Activated CD4-positive, alpha-beta T cell treated with anti-CD3 and anti-CD28 coated beads, Interleukin-2, amount 50 U/mL, for 1 hour (primary cell): Measurements from ENCODE around the gene PLXNB1.
"Not testable (repeated sequence)": the region's sequence is repeated elsewhere in the genome, so short reads cannot be mapped to it uniquely, and the experiment has no call there.

ENCODE experiments used
- DNase-seq: peaks from one replicate; pipeline ENCODE4 v3.0.0-alpha.2; 2020

PLXNB1 gene

DNA sequence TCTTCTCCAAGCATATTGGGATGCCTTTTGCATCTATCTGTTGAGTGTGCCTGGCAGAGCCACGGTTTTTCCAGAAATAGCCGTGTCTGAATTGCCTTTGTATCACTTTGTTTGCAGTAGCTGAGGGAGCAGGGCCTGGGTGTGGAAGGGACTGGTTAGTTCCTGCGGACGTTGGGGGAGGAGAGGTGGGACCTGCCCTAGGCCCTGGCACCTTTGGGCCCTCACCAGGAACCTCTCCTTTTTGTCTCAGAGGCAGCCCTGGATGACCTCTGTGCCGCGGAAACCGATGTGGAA is 35.3 kb upstream of the PLXNB1 start:
- DNase-seq: no peak

DNA sequence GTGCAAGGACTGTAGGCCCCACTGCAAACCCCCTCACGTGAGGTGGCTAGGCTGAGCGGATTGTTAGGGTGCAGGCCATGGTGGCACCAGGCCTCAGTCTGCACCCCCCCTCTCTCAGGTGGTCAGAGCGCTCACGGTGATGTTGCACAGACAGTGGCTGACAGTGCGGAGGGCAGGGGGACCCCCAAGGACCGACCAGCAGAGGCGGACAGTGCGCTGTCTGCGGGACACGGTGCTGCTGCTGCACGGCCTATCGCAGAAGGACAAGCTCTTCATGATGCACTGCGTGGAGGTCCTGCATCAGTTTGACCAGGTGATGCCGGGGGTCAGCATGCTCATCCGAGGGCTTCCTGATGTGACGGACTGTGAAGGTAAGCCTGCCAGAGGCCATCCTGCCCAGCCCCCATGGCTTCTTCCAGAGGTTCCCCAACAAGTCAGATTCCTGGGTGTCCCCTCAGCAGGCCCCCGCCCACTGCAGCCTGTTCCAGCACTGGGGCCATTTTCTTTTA is 34.9 kb upstream of the PLXNB1 start:
- DNase-seq: no peak

DNA sequence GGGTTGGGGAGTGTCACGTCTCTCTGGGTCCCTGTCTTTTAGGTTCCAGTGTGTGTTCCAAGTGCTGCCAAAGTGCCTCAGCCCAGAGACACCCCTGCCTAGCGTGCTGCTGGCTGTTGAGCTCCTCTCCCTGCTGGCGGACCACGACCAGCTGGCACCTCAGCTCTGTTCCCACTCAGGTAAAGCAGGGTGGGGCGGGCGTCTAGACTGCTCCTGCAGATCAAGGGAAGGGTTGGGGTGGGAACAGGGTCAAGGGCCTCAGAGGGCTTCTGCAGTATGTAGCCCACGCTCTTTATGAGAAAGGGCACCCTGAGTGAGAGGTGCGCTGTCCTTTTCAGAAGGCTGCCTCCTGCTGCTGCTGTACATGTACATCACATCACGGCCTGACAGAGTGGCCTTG is 33.8 kb upstream of the PLXNB1 start:
- no peak for DNase-seq

DNA sequence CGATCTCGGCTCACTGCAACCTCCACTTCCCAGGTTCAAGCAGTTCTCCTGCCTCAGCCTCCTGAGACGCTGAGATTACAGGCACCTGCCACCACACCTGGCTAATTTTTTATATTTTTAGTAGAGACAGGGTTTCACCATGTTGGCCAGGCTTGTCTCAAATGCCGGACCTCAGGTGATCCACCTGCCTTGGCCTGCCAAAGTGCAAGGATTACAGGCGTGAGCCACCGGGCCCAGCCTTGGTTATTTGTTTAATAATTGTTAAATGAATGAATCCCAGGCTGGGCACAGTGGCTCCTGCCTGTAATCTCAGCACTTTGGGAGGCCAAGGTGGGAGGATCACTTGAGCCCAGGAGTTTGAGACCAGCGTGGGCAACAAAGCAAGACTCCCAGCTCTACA is 31.9 kb upstream of the PLXNB1 start:
- DNase-seq: not testable (repeated sequence)

DNA sequence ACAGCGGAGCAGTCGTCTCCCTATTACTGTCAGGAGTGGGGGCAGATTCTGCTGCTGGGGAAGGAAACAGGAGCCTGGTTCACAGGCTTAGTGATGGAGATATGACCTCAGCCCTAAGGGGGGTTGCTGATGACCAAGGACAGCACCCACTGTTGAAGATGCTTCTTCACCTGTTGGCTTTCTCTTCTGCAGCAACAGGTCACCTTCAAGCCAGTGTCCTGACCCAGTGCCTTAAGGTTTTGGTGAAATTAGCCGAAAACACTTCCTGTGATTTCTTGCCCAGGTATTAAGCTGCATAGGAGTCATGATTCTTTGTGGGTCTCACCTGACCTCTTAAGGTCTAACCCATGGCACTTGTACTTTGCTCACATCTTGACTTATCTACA is 30.6 kb upstream of the PLXNB1 start:
- no peak for DNase-seq

DNA sequence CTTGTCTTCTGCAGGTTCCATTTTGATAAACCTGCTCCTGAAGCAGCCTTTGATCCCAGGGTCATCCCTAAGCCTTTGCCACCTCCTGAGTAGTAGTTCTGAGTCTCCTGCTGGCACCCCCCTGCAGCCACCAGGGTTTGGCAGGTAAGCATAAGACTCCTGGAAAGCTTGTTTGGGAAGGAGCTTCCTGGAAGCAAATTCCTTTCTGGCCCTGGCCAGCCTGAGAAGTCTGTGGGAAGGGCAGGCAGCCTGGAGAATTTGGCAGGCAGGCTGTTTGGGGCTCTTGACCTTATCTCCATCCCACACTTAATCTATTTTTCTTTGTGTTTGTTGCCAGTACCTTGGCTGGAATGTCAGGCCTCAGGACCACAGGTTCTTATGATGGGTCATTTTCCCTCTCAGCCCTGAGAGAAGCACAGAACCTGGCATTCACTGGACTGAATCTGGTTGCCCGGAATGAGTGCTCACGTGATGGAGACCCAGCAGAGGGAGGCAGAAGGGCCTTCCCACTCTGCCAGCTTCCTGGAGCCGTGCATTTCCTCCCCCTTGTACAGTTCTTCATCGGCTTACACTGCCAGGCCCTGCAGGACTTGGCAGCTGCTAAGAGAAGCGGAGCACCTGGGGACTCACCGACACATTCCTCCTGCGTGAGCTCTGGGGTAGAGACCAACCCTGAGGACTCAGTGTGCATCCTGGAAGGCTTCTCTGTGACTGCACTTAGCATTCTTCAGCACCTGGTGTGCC is 30.1 kb upstream of the PLXNB1 start:
- DNase-seq: no peak

DNA sequence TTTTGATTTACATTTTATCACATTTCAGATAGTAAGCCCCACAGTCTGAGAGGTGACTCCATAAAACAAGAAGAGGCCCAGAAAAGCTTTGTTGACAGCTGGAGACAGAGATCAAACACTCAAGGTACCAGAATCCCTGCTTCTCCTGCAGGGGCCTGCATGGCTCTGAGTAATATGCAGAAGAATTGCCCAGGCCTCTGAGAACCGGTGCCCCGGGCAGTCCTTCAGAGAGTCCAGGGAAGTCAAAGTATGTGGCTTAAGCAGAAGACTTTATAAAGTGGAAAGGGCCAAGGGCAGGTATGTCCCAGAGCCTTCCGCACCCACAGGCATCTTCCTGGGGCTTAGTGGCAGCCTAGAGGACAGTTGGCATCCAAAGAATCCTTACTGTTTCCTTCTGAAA is 29.4 kb upstream of the PLXNB1 start:
- no peak for DNase-seq

DNA sequence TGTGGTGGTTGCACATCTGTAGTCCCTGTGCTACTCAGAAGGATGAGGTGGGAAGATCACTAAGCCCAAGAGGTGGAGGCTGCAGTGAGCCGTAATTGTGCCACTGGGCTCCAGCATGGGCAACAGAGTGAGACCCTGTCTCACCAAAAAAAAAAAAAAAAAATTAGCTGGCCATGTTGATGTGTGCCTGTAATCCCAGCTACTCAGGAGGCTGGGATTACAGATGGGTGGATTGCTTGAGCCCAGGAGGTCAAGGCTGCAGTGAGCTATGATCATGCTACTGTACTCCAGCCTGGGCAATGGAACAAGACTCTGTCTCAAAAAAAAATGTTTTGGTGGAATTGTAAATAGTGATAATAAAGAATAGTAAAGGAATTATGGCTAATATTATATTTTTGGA is 26.6 kb upstream of the PLXNB1 start:
- DNase-seq: no peak

DNA sequence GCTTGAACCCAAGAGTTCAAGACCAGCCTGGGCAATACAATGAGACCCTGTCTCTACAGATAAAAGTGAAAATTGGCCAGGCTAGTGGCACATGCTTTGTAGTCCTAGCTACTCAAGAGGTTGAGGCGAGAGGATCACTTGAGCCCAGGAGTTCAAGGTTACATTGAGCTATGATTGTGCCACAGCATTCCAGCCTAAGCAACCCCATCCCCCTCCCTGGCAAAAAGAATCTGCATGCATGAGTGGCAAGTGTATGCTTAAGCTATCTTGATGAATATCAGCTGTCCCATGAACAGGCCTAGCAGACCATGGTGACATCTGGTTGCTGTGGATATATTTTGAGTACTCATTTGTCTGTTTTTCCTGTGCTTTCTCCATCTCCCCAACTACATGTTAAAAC is 21.4 kb upstream of the PLXNB1 start:
- no peak for DNase-seq

DNA sequence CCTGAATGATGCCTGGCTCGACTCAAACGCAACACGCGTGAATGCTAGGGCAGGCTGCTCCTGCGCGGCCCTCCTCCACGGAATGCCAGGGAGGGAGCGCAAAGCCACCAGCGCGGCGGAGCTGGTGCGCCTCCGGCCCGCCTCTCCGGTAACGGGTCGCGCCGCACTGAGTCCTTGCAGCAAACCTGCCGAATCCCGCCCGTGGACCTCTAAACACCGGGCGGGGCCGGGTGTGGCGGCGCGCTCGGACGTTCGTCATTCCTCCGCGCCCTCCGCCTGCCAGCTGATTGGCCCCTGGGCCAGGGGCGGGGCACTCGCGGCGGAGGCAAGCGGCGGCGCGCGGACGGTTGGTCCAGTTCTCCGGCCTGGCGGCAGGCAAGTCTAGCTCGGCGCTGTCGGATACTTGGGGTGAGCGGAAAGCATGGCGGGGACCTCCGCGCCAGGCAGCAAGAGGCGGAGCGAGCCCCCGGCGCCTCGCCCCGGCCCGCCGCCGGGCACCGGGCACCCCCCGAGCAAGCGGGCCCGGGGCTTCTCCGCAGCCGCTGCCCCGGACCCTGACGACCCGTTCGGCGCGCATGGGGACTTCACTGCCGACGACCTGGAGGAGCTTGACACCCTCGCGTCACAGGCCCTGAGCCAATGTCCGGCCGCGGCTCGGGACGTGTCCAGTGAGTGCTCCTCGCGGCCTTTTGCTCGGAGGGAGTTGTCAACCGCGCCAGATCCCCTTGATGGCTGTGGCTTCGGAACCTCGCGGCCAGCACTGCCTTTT is 16.7 kb upstream of the PLXNB1 start, which contains the start of gene ATRIP:
Gene ATRIP, plus strand, starts transcription at position 313 of the 769 bp plus-strand sequence. Its CDS starts 109 bp downstream, at position 422.
- DNase-seq: peak; percentile 82

DNA sequence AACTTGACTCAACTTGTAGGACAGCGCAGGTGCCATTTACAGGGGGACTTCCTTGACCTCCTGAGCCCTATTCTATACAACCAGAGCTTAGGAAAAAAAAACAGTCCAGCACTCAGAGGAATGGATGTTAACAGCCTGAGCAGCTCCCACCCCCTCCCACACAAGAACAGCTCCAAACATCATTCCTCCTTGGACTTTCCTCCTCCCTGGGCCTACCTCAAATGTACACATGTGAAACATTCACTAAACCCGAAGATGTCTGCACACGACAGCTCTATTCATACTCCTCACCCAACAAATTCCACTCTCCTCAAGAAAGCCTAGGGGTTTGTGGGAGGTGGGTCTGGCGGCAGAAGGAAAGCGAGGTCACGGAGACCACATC is 16.1 kb upstream of the PLXNB1 start:
- DNase-seq: no peak

DNA sequence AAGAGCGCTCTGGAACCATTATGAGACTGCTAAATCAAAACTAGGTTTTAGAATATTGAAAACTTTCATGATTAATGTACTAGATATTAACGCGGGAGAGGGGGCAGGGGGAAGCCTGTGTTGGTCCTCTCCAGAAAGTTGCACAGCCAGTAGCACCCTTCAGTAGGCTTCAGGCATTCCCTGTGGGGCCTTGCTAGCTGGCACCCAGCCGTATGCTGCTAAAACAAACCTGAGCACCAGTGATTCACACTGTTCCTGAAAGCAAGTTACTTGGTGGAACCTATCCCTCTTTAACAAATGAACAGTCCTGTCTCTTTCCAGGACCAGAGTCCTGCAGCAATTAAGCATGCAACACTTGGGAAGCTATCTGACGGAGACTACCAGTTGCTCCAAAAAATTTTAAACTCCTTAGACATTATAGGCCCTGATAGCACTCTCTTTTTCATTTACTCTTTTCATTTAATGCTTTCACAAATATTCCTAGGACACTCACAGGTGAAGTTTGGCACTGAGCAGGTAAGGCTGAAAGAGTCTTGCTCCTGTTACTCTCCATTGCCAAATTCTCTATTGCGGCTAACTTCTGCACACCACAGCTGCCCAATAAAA is 15.5 kb upstream of the PLXNB1 start:
- DNase-seq: no peak

DNA sequence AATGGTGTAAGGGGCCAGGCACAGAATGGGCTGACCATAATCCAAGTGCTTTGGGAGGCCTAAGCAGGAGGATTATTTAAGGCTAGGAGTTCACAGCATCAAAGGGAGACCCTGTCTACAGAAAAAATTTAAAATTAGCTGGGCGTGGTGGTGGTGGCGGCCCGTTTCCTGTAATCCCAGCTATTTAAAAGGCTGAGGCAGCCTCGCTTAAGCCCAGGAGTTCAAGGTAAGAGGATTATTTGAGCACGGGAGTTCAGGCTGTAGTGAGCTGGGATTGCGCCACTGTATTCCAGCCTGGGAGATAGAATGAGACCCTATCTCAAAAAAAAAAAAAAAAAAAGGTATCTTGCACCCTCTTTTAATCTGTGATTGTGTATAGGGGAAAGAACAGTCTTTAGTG is 12.1 kb upstream of the PLXNB1 start:
- DNase-seq: no peak

DNA sequence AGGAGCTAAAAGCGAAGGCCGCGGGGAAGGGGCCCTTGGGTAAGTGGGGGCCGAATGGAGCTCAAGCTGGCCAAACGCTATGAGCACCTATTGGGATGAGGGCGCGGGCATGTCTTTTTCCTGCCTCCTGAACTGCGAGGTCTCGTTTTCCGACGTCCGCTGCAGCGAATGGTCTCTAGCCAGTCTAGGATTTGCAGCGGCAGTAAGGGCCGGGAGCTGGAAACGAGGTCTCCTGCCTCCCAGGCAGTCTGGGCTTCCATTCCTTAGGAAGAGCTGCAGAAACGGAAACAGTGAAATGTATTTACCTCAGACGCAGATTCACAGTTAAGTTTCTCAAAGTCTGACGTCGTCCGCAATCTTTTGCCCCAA is 10.7 kb upstream of the PLXNB1 start:
- DNase-seq: no peak

DNA sequence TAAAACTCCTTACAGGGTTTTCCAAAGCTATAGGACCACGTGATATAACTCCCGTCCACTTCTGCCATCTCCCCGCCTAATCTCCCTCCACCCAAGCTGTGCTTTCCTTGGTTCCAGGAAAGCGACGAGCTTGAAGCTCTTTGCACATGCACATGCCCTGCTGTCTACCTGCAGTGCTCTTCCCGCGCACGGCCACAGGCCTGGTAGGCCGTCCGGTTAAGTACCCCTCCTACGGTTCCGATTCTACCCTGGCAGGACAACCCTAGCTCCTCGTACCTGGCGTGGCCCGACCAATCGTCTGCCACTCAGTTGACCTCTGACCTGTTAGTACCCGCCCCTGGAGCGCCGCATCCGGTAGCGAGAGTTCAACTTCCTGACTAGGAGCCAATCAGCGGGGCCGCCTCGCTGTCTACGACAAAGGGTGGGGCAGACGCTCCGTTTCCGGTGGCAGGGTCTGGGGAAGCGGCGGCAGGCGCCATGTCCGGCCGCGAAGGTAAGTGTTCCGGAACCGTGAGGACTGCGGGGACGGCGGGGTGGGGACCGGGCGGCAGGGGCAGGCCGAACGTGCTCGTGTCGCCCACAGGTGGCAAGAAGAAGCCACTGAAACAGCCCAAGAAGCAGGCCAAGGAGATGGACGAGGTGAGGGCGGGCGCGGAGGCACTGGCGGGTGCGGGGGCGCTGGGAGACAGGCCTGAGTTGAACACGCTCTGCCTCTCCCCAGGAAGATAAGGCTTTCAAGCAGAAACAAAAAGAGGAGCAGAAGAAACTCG is 10.1 kb upstream of the PLXNB1 start, which contains the start of the genes CCDC51 and TMA7:
Gene CCDC51, minus strand, starts transcription at position 300 of the 770 bp plus-strand sequence. CDS start 4,991 bp downstream, outside the sequence.
Gene TMA7, plus strand, starts transcription at position 438 of the 770 bp plus-strand sequence. Its CDS starts 40 bp downstream, at position 478.
- peak; percentile 98 for DNase-seq

DNA sequence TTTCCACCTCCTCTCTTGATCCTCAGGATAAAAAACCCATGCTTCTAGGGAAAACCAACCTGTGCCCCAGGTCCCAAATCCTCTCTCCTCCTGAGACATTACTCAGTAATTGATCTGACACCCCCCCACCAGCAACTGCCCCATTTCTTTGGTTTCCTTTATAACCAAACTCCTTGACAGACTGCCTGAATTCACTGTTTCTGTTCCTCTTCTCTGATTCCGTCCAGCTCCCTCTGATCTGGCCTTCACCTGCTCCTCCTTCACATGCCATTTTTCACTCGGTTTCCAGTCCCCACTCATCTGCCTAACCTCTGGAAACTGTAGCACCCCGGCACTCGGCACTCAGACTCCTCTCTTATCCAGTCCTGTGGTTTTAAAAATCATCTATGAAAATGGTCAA is 7.9 kb upstream of the PLXNB1 start:
- no peak for DNase-seq

DNA sequence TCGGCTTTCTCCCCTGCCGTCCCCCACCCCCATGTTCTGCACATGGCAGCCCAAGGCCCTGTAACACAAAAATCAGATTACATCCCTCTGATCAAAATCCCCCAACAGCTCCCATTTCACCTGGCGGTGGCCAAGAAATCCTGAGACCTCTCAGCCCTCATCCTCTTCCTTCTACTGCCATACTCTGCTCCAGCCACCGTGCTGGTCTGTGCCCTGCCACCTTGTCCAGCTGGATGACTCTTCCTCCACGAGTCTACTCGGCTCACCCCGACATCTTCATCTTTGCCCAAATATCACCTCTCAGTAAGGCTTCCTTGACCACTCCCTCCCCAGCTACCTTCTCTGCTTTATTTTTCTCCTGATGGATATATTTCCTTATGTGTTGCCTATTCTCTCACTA is 7.0 kb upstream of the PLXNB1 start:
- no peak for DNase-seq

DNA sequence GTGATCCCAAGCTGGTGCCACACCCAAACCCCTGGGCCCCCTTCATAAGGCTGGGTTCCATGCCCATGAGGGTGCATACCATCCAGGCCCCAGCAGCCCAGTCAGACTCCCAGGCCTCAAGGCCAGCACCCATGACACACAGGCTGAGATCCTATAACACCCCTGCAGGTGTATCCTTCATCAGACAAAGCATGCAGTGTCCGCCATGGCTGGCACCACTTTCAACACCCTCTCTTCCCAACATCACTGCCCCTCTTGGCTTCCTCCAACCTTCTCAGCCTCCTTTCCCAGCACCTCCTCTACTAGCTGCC is 6.5 kb upstream of the PLXNB1 start:
- DNase-seq: no peak

DNA sequence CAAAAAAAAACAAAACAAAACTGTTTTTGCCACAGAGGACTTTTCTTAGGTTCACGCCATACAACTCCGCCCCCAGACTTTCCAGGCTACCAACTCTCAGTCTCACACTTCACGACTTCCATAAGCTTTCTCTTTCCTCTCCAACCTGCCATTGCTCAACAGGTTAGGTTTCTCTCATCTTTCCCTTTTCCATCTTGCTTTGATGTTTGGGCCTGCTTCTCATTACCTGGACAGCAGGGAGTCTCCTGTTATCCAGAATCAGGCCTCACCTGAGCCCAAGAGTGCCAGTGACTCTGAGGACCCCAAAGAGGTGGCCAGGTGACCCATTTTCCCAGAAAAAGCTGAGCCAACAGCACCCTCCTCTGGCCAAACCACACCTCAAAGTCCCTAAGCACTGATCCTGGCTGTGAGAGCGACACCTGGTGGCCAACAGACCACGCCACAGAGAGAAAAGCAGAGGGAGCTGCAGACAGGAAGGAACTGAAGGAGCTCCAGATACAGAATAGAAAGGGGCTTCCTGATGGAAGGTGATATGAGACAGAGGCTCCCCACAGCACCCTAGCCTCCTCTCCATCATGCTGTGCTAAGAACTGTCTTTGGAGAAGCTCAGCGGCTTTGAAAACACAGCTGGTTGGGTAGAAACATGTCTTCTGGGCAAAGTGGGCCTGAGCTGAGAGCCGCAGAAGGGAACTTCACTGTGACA is 6.0 kb upstream of the PLXNB1 start:
- peak; percentile 85 for DNase-seq

DNA sequence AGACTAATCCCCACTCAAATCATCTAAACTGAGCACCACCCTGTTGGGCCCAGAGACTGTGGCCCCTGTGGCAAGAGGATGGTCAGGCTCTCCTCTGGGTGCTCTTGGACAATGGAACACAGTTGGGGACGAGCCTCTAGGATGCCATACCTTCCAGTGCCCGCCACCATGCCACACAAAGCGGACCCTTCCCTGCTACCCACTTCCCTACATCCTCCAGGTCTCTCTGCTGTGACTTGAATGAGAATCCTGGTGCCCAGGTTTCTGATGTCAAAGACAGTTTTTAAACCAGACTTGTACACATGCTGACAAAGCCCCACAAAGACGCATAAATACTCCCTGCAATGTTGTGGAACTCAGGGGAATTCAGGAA is 5.3 kb upstream of the PLXNB1 start:
- DNase-seq: no peak

DNA sequence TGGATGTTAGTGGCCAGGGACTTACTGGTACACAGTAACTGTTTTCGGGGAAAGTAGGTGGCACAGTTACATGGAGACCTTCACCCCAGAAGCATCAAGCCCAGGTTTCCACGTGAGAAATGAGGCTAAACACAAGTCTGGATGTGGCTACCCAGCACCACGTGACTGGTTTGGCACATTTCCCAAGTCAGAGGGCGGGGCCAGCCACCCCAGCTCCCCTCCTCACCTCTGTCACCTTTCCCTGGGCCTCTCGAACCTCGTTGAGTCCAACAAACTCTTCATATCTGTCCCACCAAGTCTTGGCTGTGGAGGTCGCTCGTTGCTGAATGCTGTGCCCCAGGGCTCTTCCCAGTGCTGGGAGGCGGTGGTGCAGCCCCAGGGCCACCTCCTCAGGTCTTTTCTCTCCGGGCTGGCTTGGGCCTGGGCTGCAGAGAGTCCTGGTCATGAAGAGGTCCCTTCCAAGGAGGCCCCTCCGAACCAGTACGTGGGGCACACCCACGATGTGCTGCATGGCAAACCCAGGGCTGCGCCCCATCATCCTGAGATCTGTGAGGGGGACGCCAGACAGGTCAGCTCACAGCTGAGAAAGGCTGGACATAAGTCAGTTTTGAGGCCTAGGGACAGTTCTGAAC is 4.8 kb upstream of the PLXNB1 start:
- DNase-seq: no peak

DNA sequence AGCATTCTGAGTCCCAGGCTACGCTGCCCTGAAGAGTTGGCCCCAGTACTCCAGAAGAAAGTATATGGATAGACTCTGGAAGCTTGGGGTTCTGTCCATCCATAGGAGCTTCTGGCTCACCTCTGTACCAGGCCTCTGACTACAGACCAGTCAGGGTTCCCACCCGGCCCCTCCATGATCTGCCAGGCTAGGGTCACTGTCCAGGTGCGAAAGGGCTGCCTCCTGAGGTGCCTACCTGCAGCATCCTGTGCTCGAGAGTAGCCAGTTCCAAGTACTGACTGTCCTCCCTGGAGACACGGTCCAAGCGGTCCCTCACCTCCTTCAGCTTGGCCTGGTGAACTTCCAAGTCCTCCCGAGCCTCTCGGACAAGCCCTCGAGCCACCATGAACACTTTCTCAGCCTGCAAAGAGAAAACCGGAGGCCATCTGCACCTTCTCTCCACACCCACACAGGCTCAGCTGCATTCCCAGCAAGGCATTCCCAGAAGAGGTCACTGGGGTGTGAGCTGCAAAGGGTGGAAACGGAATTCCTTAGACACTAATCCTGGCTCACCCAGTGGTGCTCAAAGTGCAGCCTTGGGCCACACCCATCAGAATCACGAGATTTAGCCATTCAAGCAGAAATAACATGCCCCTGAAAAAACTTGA is 3.7 kb upstream of the PLXNB1 start:
- DNase-seq: no peak
